ENCODE measurements around the gene PLXDC1. TPM values are rescaled to one million over a fixed set of nuclear protein-coding genes. Genes with fewer than 3 reads are reported as not detected.
"Not testable (repeated sequence)": the region's sequence is repeated elsewhere in the genome, so short reads cannot be mapped to it uniquely, and the experiment has no call there.

PLXDC1 gene
- total RNA-seq, 4 donors from 2014 or later, result 1.6 to 26.2 (median 4.3) TPM

DNA sequence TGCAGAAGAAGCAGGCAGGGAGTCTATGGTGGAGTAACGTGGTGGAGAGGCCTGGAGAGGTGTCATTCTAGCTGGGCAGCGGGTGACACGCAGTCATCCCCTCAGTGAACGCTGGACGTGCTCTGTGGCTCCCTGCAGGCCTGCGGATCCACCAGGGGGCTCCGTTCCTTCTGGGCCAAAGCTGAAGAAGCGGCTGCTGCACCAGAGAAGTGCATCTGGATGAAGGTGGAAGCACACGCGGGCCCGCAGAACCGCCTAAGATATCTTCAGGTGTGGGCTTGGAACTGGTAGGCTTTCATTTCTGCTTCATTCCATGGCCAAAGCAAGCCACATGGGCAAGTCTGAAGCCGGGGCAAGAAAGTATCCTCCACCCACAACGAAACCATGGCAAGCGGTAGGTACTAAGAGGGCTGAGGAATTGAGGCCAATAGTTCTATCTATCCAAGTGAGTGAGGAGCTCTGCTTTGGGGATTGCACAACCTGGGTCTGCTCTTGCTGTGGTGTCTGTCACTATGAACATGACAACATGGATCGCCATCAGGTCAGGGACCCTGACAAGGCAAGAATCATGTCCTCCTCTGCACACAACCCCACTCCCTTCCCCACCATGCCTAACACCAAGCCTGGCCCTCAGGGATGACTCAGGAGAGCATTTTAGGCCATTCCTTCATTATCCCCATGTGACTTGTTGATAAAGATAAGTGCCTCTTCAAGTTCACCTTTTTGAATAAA is 105.3 kb downstream of the PLXDC1 start:
- no peak for DNase-seq
- intact Hi-C loops (cut with DNase I; ENCODE audit: low total_unique reads) (no loop called here), in situ Hi-C loops (cut with MboI; ENCODE audit: low pct_ligation_motif_present in 1 of 4, low pct_unique_long_range_greater_than_20kb in 1 of 4, low sequenced_read_pairs in 3 of 4) (no loop called here)
- Histone ChIP-seq H3K36me3 (no peaks in the 10 kb centered on the region), H3K4me3 (no peak overlapping the region), H3K27ac (no peak overlapping the region), H3K9me3 (peaks cover 18 to 26% of the 10 kb centered on the region in 2 donors), H3K4me1 (no peaks in the 10 kb centered on the region), H3K27me3 (no peaks in the 10 kb centered on the region)
- TF ChIP-seq POLR2A (IDR thresholded peaks at IDR 0.05) (no peak), EP300 (IDR thresholded peaks at IDR 0.05; ENCODE audit: low read depth) (no peak)
- 81 to 89% methylated on average over 5 to 16 of the region's 16 CpGs for WGBS, 2 donors (ENCODE audit: low coverage in 1 of 2)

DNA sequence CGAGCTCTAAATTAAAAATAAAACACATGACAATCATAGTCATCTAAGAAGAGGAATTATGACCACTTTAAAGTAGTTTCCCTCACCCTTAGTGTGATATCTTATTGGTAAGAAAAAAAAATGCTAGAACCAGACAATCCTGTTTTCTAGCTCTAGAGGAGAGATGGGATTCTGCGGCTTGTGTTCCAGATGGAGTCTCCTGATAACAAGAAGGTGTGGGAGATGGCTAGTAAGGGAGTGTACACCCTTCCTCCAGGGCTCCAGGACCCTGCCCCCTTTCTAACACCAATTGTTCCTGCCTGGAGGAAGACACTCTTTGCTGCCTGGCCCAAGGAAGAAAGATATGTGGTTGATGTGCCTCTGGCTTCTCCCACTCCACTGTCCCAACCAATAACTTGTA is 115.4 kb downstream of the PLXDC1 start:
- H3K27me3 ChIP-seq, result peaks cover 12% of the 10 kb centered on the region
- no peak for DNase-seq

DNA sequence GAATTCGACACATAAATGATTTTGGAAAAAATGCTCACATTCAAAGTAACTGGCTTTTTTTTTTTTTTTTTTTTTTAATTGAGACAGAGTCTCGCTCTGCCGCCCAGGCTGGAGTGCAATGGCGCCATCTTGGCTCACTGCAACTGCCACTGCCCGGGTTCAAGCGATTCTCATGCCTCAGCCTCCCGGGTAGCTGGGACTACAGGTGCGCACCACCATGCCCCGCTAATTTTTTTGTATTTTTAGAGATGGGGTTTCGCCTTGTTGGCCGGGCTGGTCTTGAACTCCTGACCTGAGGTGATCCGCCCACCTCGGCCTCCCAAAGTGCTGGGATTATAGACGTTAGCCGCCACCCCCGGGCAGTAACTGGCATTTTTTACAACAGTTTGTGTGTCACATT is 115.9 kb downstream of the PLXDC1 start:
- H3K4me1 ChIP-seq; H3K36me3 ChIP-seq; intact Hi-C loops (cut with DNase I; ENCODE audit: low total_unique reads); H3K4me3 ChIP-seq; H3K27ac ChIP-seq; H3K9me3 ChIP-seq; in situ Hi-C loops (cut with MboI; ENCODE audit: low pct_ligation_motif_present in 1 of 4, low pct_unique_long_range_greater_than_20kb in 1 of 4, low sequenced_read_pairs in 3 of 4); DNase-seq: not testable (repeated sequence)
- H3K27me3 ChIP-seq, result peaks cover 12% of the 10 kb centered on the region
- WGBS, 2 donors (ENCODE audit: low coverage in 1 of 2), result 54 to 81% methylated on average over 9 to 16 of the region's 16 CpGs

More for the DNA sequence above, 115.4 kb downstream of the PLXDC1 start:
- WGBS, 2 donors (ENCODE audit: low coverage in 1 of 2), result 37 to 55% methylated on average over 2 of the region's 2 CpGs
- H3K27ac ChIP-seq, result no peak overlapping the region
- H3K9me3 ChIP-seq, result no peaks in the 10 kb centered on the region
- H3K4me1 ChIP-seq, result no peaks in the 10 kb centered on the region
- in situ Hi-C loops (cut with MboI; ENCODE audit: low pct_ligation_motif_present in 1 of 4, low pct_unique_long_range_greater_than_20kb in 1 of 4, low sequenced_read_pairs in 3 of 4), result no loop called here
- intact Hi-C loops (cut with DNase I; ENCODE audit: low total_unique reads), result no loop called here
- no peak overlapping the region for H3K4me3 ChIP-seq
- peaks cover 0 to 2% (median 0%) of the 10 kb centered on the region in 4 donors for H3K36me3 ChIP-seq
- no peak for TF ChIP-seq POLR2AphosphoS5 (IDR thresholded peaks at IDR 0.05)
- TF ChIP-seq, protein P1, sequence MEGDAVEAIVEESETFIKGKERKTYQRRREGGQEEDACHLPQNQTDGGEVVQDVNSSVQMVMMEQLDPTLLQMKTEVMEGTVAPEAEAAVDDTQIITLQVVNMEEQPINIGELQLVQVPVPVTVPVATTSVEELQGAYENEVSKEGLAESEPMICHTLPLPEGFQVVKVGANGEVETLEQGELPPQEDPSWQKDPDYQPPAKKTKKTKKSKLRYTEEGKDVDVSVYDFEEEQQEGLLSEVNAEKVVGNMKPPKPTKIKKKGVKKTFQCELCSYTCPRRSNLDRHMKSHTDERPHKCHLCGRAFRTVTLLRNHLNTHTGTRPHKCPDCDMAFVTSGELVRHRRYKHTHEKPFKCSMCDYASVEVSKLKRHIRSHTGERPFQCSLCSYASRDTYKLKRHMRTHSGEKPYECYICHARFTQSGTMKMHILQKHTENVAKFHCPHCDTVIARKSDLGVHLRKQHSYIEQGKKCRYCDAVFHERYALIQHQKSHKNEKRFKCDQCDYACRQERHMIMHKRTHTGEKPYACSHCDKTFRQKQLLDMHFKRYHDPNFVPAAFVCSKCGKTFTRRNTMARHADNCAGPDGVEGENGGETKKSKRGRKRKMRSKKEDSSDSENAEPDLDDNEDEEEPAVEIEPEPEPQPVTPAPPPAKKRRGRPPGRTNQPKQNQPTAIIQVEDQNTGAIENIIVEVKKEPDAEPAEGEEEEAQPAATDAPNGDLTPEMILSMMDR (IDR thresholded peaks at IDR 0.05), result no peak
- no peak for TF ChIP-seq POLR2A (IDR thresholded peaks at IDR 0.05)

DNA sequence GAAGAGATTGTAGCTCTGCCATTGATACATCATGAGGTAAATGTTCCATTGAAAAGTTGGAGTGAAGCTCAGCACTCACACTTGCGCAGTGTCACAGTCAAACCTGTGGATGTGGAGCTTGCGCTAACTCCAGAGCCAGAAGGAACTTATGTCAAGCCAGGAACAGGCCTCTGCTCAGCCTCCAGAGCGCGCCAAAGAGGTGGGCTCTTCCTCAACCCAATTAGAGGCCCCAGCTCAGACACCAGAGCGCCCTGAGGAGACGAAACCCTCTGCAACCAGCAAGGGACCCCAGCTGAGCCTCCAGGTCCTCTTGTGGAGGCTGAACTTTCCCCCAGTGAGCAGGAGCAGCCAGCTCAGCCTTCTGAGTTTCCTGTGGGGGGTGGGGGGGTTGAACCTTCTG is 122.7 kb downstream of the PLXDC1 start:
- TF ChIP-seq POLR2A (IDR thresholded peaks at IDR 0.05) (no peak), EP300 (IDR thresholded peaks at IDR 0.05; ENCODE audit: low read depth) (no peak), POLR2AphosphoS5 (IDR thresholded peaks at IDR 0.05) (no peak)
- TF ChIP-seq, protein P1 (IDR thresholded peaks at IDR 0.05), result no peak
- Histone ChIP-seq H3K27me3 (peaks cover 17% of the 10 kb centered on the region), H3K4me3 (no peak overlapping the region), H3K4me1 (peaks cover 0 to 11% (median 8%) of the 10 kb centered on the region in 4 donors), H3K27ac (no peak overlapping the region), H3K36me3 (no peaks in the 10 kb centered on the region), H3K9me3 (no peaks in the 10 kb centered on the region)
- no peak for DNase-seq
- in situ Hi-C loops (cut with MboI; ENCODE audit: low pct_ligation_motif_present in 1 of 4, low pct_unique_long_range_greater_than_20kb in 1 of 4, low sequenced_read_pairs in 3 of 4) (no loop called here), intact Hi-C loops (cut with DNase I; ENCODE audit: low total_unique reads) (no loop called here)
- WGBS, 2 donors (ENCODE audit: low coverage in 1 of 2), result 100% methylated on average over 4 of the region's 6 CpGs; no CpG with 5 or more reads in 1 of the 2 donors

DNA sequence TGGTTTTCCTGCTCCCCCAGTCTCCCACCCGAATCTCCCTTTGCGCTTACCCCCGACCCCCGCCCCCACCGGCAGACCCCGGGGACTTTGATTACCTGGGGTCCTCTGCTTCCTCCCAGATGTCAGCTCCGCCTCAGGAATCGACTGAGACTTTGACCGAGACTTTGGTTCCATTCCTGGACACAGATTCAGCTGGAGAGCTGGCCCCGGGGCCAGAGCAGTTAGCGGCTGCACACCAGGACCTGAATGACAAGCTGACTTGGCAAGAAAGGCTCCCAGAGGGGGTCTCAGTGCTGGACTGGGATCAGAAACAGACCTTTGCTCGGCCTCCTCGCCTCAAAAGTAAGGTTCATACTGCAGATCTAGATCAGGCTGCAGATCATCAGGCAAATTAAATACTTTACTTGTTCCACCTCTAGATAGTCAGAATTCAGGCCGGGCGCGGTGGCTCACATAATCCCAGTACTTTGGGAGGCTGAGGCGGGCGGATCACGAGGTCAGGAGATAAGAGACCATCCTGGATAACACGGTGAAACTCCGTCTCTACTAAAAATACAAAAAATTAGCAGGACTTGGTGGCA is 123.9 kb downstream of the PLXDC1 start:
- DNase-seq, result peak; percentile 11
- Histone ChIP-seq H3K4me3 (peak overlapping the region; percentile 8 to 48 (median 26)), H3K36me3 (no peaks in the 10 kb centered on the region), H3K9me3 (no peaks in the 10 kb centered on the region), H3K4me1 (peaks cover 0 to 11% (median 8%) of the 10 kb centered on the region in 4 donors), H3K27ac (peak overlapping the region in 1 of 4 donors; percentile 10), H3K27me3 (peaks cover 17% of the 10 kb centered on the region)
- 31% methylated on average over 21 of the region's 21 CpGs; no CpG with 5 or more reads in 1 of the 2 donors for WGBS, 2 donors (ENCODE audit: low coverage in 1 of 2)
- intact Hi-C loops (cut with DNase I; ENCODE audit: low total_unique reads) (no loop called here), in situ Hi-C loops (cut with MboI; ENCODE audit: low pct_ligation_motif_present in 1 of 4, low pct_unique_long_range_greater_than_20kb in 1 of 4, low sequenced_read_pairs in 3 of 4) (no loop called here)
- TF ChIP-seq, protein P1 (IDR thresholded peaks at IDR 0.05), result no peak
- TF ChIP-seq POLR2A (IDR thresholded peaks at IDR 0.05), result no peak
- TF ChIP-seq EP300 (IDR thresholded peaks at IDR 0.05; ENCODE audit: low read depth), result no peak
- no peak for TF ChIP-seq POLR2AphosphoS5 (IDR thresholded peaks at IDR 0.05)
